ENCODE measurements around the gene BCR. TPM values are rescaled to one million over a fixed set of nuclear protein-coding genes. Genes with fewer than 3 reads are reported as not detected.
"Not testable (repeated sequence)": the region's sequence is repeated elsewhere in the genome, so short reads cannot be mapped to it uniquely, and the experiment has no call there.

BCR gene
- total RNA-seq, 6 donors from 2014 or later = 47.1 to 105 (median 68.6) TPM

GRCh38 chr22:23363683-23364082, 183.4 kb downstream of the BCR start:
- TF ChIP-seq CTCF (IDR thresholded peaks at IDR 0.05) = no peak
- TF ChIP-seq EP300 (IDR thresholded peaks at IDR 0.05) = no peak
- TF ChIP-seq POLR2AphosphoS5 (IDR thresholded peaks at IDR 0.05) = no peak
- 66 to 85% methylated on average over 1 to 3 of the region's 3 CpGs for WGBS, 2 donors
- Histone ChIP-seq H3K36me3 (no peaks in the 10 kb centered on the region), H3K27ac (no peak overlapping the region), H3K4me1 (no peaks in the 10 kb centered on the region), H3K9me3 (no peaks in the 10 kb centered on the region), H3K4me3 (no peak overlapping the region), H3K27me3 (no peaks in the 10 kb centered on the region)
- ATAC-seq (ENCODE audit: low FRiP score in 2 of 2) (no peak), DNase-seq (no peak)

- DNase-seq (no peak), ATAC-seq (ENCODE audit: low FRiP score in 2 of 2) (no peak)
- WGBS, 2 donors = 56 to 74% methylated on average over 3 of the region's 3 CpGs
- Histone ChIP-seq H3K9me3 (no peaks in the 10 kb centered on the region), H3K4me3 (no peak overlapping the region), H3K4me1 (no peaks in the 10 kb centered on the region), H3K36me3 (no peaks in the 10 kb centered on the region), H3K27ac (no peak overlapping the region), H3K27me3 (no peaks in the 10 kb centered on the region)
- no peak for TF ChIP-seq POLR2A (IDR thresholded peaks at IDR 0.05)
- no peak for TF ChIP-seq CTCF (IDR thresholded peaks at IDR 0.05)
- TF ChIP-seq POLR2AphosphoS5 (IDR thresholded peaks at IDR 0.05) = no peak
These were observed 184.1 kb downstream of the BCR start for GRCh38 chr22:23364389-23364788.

GRCh38 chr22:23365524-23365923, 185.2 kb downstream of the BCR start:
- DNase-seq (no peak), ATAC-seq (ENCODE audit: low FRiP score in 2 of 2) (no peak)
- Histone ChIP-seq H3K9me3 (no peaks in the 10 kb centered on the region), H3K27ac (no peak overlapping the region), H3K36me3 (no peaks in the 10 kb centered on the region), H3K27me3 (no peaks in the 10 kb centered on the region), H3K4me3 (no peak overlapping the region), H3K4me1 (no peaks in the 10 kb centered on the region)
- WGBS, 2 donors = 86 to 88% methylated on average over 6 of the region's 6 CpGs
- no peak for TF ChIP-seq CTCF (IDR thresholded peaks at IDR 0.05)
- TF ChIP-seq EP300 (IDR thresholded peaks at IDR 0.05) = no peak
- TF ChIP-seq POLR2A (IDR thresholded peaks at IDR 0.05) = no peak
- no peak for TF ChIP-seq POLR2AphosphoS5 (IDR thresholded peaks at IDR 0.05)

GRCh38 chr22:23365961-23366360, 185.7 kb downstream of the BCR start:
- ATAC-seq (ENCODE audit: low FRiP score in 2 of 2) (no peak), DNase-seq (no peak)
- H3K9me3 ChIP-seq = no peaks in the 10 kb centered on the region
- TF ChIP-seq EP300 (IDR thresholded peaks at IDR 0.05) (no peak), CTCF (IDR thresholded peaks at IDR 0.05) (no peak)
- 89 to 94% methylated on average over 3 to 4 of the region's 4 CpGs for WGBS, 2 donors
- no peaks in the 10 kb centered on the region for H3K36me3 ChIP-seq
- no peak overlapping the region for H3K27ac ChIP-seq
- H3K27me3 ChIP-seq = no peaks in the 10 kb centered on the region
- no peaks in the 10 kb centered on the region for H3K4me1 ChIP-seq
- no peak overlapping the region for H3K4me3 ChIP-seq

- 29 to 43% methylated on average over 3 of the region's 3 CpGs for WGBS, 2 donors
- H3K27me3 ChIP-seq; H3K36me3 ChIP-seq; H3K4me1 ChIP-seq; H3K4me3 ChIP-seq; H3K27ac ChIP-seq; ATAC-seq (ENCODE audit: low FRiP score in 2 of 2); H3K9me3 ChIP-seq; DNase-seq: not testable (repeated sequence)
These were observed 186.9 kb downstream of the BCR start for GRCh38 chr22:23367196-23367595.

Small RNA genes lying within 50 kb of the gene (small RNA-seq; reads per million reads assigned to genes)
- gene BCRP8 (0 reads per million in 4 donors), gene RF00017 (0 reads per million in 4 donors), gene RF00066 (0 reads per million in 4 donors), gene RN7SL263P (0 reads per million in 4 donors)

Other genes starting within 250 kb of the BCR start
- 1 to 10 TPM in 4 of 6 donors, under 1 TPM in 1, not detected in 1; 0.80 to 7.3 (median 2.7) TPM for gene GNAZ, start 110.0 kb upstream of the BCR start, total RNA-seq
- gene RSPH14, start 38.5 kb upstream of the BCR start, total RNA-seq = 1 to 10 TPM in 5 of 6 donors, not detected in 1; 1.1 to 5.2 (median 2.7) TPM
- 10 to 100 TPM in 1 of 6 donors, 1 to 10 TPM in 5; 2.6 to 17.5 (median 8.4) TPM for gene RAB36, start 35.0 kb upstream of the BCR start, total RNA-seq

Data from upper lobe of left lung (tissue), 6 donors.